Inflammatory macrophage (primary cell): ENCODE measurements around the gene ADAMTS15.

Experiments used
- DNase-seq, 2 donors: peaks; one replicate each; pipeline ENCODE4 v3.0.0-alpha.2; 2020 to 2022
- total RNA-seq, 18 experiments: gene quantifications; one replicate each; lab custom pipeline; 2026; ENCODE audit warnings: mixed read lengths in 6 of 18, inconsistent platforms in 2 of 18; lab: John Stamatoyannopoulos, UW

The ADAMTS15 gene
- total RNA-seq = 0 to 0.79 (median 0.06) reads per million in 18 experiments

GRCh38 chr11:130448416-130449309, at the start of gene ADAMTS15:
TSS of gene ADAMTS15 (plus strand) at chr11:130448645. CDS start at chr11:130448974, 329 bp downstream.
- DNase-seq = peak in 1 of 2 donors; percentile 26

- no peak for DNase-seq
These were observed 49.2 kb upstream of the ADAMTS15 start for GRCh38 chr11:130399196-130399595.

GRCh38 chr11:130400781-130401483, 47.5 kb upstream of the ADAMTS15 start:
- DNase-seq = peak; percentile 67 to 69

DNA sequence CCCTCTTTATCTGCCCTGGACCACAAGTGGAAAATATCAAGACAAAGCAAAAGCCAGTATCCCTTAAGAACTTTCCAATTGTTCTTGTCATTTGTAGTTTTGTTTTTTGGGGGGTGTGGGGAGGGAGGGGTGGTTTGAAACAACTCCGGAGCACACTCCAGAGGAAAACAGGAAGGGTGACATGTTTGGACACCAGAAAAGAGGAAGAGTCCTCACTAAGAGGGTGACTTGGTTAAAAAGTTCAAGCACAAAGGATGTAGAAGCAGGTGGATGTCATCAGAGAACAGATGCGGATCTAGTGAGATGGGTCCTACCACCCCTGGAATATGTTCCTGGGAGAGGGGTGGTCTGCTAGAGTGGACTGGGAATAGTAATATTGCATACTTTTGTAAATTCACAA, 45.9 kb upstream of the ADAMTS15 start:
- peak; percentile 41 to 45 for DNase-seq

- peak; percentile 61 to 88 for DNase-seq
These were observed 45.1 kb upstream of the ADAMTS15 start for GRCh38 chr11:130403271-130403804.

GRCh38 chr11:130403967-130404366, 44.5 kb upstream of the ADAMTS15 start:
- no peak for DNase-seq

DNA sequence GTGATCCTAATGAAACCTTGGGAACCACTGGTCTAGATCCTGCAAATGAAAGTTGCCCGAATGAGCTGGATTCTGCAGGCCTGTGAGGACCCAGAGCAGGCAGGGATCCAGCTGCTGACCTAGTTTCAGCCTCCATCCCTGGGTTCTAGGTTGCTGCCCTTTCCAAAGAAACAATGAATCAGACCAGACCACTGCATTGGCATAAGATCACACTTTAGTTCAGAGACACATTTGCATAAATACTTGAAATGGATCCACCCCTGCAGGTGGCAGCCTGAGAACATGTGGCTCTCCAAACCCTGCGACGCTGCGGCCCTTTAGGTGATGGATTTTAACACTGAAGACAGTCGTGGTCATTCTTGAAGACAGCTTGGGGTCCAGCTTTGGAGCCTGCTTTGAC, 43.7 kb upstream of the ADAMTS15 start:
- DNase-seq = no peak

DNA sequence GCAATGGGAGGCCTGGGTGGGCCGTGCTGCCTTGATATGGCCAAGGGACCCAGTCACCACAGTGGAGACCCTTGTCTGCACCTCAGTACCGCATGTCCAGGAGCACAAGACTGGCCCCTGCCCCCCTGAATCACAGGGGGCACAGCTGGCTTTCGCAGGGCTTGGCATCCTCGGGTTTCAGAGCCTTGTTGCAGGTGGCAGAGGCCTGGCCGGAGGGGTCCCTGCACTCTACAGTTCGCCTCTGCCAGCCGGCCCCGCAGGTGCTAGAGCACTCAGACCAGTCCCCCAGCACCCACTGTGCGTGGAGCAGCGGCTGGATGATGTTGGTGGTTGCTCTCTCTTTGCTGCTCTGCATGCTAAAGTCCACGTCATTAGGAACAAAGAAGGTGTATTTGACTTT, 43.0 kb upstream of the ADAMTS15 start:
- DNase-seq = no peak

- no peak for DNase-seq
These were observed 40.5 kb upstream of the ADAMTS15 start for GRCh38 chr11:130407978-130408377.

- DNase-seq = no peak
These were observed 40.0 kb upstream of the ADAMTS15 start for GRCh38 chr11:130408401-130408890.

- no peak for DNase-seq
These were observed 39.5 kb upstream of the ADAMTS15 start for GRCh38 chr11:130408901-130409300.

DNA sequence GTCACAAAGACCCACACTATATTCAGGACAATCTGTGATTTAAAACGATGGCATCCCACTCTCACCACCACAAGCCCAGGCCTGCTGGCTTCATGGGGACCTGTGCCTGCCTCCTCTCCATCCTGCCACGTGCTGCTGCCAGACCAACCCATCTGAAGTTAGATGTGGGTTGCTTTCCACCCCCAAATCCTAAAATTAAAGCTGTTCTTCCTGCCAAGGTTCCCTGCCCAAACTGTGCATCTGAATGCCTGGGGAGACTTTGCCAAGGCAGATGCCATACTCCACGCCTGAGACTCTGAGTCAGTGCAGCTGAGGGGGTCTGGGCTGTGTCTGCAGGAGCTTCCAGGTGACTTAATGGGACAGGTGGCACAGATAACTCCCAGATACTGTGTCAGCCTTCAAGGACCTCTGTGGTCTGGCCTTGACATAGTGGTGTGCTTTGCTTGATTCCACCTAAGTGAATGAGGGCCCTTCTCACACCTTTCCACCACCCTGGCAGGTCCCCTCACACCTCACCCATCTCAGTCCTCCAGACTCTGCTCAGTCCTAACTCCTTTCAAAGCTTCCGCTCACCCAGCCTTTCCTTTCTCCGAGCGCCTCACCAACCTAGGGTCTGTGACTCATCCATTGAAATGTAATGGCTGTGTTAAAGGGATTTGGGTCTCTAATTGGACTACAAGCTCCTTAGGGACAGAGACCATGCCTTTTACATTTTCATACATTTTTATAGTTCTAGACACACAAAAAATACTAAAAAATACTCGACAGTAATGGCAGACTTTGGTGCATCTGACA, 38.7 kb upstream of the ADAMTS15 start:
- DNase-seq = no peak

DNA sequence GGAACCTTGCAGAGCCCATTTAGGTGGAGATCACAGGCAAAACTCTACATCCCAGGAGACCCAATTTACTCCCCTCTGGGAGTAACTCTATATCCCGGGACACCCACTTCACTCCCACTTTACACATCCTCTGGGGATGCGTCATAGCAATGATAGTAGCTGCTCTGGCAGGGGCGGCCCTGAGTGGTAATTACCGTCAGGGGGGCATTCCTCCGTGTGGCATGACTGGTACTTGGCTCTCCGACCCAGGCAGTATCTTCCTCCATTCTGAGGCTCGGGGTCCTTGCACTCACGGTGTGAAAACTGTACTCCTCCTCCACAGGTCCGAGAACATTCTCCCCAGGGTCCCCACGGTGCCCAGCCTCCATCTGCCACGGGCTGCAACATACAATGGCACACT, 37.2 kb upstream of the ADAMTS15 start:
- DNase-seq = no peak

GRCh38 chr11:130413405-130414106, 34.9 kb upstream of the ADAMTS15 start:
- no peak for DNase-seq

DNA sequence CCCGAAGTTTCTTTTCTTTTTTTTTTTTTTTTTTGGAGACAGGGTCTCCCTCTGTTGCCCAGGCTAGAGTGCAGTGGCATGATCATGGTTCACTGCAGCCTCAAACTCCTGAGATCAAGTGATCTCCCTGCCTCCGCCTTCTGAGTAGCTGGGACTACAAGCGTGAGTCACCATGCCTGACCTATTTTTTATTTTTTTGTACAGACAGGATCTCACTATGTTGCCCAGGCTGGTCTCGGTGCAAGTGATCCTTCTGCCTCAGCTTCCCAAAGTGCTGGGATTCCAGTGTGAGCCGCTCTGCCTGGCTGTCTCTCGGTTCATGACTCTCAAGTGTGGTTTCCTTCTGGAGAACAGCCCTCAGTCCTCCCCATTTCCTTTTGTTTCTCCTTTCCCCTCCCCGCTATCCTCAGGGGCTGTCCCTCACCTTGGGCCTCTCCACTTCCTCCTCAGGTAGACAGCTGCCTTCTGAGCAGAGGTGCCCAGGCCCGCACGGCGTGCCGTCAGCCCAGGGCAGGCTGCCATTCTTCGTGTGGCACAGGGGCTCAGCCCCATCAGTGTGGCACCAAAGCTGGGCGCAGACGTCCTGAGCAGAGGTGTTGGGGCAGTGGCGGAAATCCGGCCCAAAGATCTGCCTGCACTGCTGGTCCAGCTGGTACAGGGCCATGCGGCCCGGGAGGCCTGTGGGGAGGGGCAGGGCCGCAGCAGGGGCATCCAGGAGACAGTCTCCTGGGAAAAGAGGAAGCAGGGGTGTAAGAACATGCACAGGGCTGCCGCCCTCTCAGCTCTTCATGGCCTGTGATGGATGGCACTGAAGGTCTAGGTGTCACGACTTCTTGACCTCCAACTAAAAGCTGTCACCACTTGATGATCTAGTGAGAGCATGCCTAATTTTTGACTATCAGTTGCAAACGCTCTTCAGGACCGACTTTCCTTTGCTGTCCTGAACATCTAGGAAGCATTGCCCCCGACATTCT, 34.1 kb upstream of the ADAMTS15 start:
- DNase-seq = peak in 1 of 2 donors; percentile 29

- DNase-seq = no peak
These were observed 32.5 kb upstream of the ADAMTS15 start for GRCh38 chr11:130415731-130416529.

DNA sequence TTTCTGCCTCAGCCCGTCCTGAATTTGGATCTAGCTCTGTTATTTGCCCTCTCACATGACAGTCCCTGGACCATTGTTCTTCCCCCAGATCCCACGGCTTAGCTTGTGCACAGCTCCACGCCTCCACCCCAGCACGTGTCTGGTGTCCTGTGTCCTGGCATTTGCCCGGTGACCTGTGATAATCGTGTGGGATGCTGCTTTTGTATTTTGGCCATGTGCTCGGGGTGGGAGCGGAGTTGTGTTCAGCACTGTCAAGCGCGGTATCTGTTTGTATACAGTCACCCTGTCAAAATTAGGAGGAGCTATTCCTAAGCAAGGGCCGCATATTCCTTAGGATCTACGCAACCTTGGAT, 31.9 kb upstream of the ADAMTS15 start:
- DNase-seq = no peak

GRCh38 chr11:130416906-130417305, 31.5 kb upstream of the ADAMTS15 start:
- no peak for DNase-seq

- no peak for DNase-seq
These were observed 30.2 kb upstream of the ADAMTS15 start for GRCh38 chr11:130418210-130418609.

DNA sequence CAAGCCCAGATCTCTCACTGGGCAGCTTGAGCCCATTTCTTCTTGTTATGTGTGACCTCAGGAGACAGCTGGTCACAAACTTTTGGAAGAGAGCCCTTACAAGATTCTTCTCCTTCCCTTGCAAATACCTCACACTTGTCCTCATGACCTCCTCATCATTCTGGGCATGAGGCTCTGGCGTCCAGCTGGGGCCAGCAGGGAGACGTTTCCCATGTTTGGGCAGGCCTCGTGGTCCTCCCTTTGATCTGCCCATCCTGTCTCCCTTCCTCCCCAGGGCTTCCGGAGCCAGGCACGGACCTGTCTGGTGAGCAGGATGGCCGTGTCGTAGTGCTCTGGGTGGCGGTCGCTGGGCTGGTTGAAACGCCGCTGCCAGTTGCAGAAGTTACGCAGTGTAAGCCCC, 29.7 kb upstream of the ADAMTS15 start:
- DNase-seq = no peak
